HG02852 (cell line): ENCODE results near the gene POLR1A.

Source experiments
- ATAC-seq: cut with Tn5 transposase; IDR thresholded peaks from one replicate; pipeline ENCODE4 v1.9.1; 2021; ENCODE audit warnings: mild to moderate bottlenecking, moderate library complexity; ENCODE audit not compliant: unreplicated experiment

The POLR1A gene

DNA sequence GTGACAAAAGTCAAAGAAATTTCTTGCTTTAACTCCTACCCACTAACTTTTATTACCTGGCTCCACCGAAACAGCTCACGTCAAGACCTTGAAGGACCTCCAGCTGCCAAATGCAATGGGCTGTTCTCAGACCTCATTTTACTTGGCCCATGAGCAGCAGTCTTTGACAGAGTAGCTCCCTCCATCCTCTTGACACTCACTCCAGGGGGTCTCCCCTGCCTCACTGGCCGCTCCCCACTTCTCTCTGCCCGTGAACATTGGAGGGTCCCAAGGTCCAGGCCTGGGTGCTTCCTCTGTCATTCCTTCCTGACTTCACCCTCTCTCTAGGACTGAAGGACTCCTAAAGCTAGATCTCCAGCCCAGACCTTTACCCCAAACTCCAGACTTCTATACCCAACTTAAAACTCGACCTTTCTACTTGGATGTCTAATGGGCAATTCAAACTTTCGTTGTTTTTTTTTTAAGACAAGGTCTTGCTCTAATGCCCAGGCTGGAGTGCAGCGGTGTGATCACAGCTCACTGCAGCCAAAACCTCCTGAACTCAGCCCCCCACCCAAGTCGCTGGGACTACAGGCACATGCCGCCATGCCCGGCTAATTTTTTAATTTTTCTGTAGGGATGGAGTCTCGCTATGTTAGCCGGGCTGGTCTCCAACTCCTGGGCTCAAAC, 124.0 kb downstream of the POLR1A start:
- ATAC-seq = no peak

DNA sequence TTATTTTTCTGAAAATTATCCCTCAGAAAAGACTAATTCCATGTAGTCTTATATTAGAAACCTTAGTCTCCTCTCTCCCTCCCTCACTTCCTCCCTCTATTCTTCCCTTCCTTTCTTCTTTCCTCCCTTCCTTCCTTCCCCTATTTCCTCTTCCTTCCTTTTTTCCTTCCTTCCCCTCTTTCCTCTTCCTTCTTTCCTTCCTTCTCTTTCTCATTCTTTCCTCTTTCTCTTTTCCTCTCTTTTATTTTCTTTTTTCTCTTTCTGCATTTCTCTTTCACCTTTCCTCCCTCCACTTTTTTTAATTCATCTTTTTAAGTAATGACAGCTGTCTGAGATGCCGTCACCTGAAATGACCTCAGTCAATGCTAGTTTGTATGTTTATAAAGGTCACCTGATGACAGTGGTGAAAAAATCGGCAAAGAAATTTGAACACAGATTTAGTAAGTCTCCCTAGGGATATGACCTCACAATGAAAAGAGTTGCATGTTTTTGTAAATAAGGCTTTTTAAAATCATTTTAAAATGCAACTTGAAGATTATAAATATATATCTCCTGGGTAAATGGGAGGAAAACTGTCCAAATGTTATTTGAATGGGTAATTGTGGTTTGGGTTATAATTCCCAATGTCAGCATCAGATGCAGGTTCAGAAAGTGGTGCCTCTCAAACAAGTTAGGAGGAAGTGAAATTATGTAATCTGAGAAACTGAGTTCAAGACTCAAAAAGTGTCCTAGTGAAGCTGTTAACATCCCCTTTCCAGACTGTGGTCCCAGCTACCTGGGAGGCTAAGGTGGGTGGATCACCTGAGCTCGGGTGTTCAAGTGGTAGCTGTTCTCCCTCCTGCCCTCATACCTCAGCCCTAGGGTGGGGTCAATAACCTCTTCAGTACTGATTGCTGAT, 126.6 kb downstream of the POLR1A start:
- no peak for ATAC-seq

DNA sequence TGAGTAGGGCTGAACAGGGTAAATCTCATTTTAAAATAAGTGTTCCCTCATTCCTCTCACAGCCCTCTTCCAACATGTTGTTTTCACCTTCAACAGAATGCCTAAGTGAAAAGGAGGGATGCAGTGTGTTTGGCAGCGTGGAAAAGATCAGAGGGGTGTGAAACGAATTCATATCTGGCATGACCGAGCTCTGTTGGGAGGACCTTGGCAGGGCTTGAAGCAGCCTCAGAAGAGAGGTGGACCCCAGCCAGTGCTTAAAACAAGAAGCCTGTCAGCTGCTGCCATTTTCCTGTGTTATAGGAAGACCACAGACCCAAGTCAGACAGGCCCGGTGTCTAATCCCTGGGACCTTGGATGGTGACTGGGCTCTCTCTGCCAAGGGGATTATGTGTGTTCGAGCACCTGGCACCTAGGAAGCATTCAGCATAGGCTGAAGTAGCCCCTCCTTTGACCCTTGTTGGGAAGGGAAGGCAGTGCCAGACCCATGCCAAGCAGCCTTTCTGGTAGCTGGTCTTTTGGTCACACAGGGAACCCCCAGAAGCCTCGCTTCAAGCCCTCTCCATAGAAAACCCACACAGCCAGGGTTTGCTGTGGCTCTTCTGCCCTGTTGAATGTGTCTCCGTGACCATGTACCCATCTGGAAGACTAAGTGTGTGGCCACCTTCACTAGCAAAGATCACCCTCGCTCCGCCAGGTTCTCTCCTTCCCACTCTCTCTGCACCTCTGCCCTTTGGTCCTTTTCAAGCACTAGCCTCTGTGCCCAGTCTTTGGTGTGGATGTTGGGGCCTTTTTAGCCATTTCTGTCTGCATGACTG, 129.4 kb downstream of the POLR1A start:
- no peak for ATAC-seq

DNA sequence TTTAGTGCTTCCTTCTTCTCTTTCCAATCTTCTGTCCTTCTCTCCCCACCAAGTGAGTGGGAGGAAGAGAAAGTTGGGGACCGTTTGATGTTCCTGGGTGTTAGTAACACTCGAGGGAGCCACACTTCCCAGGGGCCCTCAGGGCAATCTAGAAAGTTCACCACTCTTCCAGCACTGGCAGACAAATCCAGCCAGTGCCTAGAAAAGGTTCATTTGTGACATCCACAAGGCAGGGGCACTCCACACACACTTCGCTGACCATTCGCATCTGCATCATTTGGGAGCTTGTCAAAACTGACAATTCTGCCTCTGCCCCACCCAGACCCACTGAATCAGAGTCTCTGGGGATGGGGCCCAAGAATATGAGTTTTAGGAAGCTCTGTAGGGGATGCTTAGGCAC, 130.1 kb downstream of the POLR1A start:
- ATAC-seq = no peak

DNA sequence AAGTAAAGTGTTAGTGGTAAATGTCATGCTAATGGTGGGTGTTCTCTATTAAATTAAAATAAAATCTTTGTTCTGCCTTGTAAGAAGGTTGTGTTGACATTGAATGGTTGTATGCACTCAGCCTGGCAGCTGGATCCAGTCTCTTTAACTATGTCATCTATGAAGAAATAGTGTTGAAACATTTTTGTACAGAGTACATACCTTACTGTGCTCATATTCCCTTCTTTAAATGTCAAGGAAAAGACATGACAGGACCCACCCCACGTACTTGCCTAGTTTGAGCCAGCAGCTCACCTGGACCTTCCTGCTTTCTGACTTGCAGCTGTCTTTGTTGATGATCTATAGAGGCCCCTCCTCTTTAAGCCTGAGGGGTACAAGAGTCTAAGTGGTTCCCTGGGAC, 131.3 kb downstream of the POLR1A start:
- no peak for ATAC-seq

DNA sequence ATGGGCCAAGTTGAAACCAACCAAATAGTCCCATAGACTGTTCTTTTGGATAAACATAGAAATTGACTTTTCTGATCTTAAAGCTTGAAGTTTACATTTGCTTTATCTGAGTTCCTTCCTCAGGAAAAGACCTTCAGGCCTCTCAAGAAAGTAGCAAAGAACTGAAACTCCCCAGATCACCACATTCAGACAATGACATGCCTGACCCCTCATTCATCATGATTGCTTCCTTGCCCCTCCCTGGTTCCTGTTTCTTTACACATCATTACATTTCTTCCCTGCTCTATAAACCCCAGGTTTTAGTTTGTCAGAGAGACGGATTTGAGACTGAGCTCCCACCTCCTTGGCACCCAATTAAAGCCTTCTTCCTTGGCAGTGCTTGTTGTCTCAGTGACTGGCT, 133.3 kb downstream of the POLR1A start:
- no peak for ATAC-seq

DNA sequence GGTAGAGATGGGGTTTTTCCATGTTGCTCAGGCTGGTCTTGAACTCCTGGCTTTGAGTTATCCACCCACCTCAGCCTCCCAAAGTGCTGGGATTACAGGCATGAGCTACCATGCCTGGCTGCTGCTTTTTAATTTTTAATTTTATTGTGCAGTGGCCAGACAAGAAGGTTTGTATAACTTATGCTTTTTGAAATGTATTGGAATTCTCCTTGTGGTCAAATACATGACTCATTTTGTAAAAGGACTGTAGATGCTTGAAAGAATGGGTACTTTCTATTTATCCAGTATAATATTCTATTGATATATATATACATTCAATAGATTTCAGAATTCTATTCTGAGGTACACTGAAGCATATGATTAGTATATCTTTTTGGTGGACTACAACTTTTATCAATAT, 134.3 kb downstream of the POLR1A start:
- no peak for ATAC-seq
